Measurements from ENCODE around the gene PRCD.
"Not testable (repeated sequence)": the region's sequence is repeated elsewhere in the genome, so short reads cannot be mapped to it uniquely, and the experiment has no call there.

The PRCD gene

DNA sequence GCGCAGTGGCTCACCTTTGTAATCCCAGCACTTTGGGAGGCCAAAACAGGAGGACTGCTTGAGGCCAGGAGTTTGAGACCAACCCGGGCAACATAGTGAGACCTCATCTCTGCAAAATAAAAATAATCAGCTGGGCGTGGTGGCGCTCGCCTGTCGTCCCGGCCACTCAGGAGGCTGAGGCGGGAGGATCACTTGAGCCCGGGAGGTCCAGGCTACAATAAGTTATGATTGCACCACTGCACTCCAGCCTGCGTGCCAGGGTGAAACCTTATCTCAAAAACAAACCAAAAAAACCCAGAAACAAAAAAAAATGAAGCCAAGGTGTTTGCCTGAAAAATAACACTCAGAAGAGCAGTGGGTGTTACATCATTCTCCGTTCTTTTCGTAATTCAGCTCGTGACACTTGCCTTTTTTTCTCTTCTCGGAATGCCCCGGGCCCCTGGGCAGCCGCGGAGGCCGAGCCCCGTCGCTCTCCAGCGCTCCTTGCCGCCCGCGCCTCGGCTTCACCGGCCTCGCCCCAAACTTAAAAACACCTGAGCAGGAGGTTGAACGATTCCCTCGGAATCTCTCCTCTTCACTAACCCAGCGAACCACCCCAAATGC, 17.0 kb downstream of the PRCD start:
- TF ChIP-seq POLR2A (IDR thresholded peaks at IDR 0.05; ENCODE audit: low read length) (no peak), GATA1 (IDR thresholded peaks at IDR 0.05; ENCODE audit: low read depth, low read length) (no peak)
- DNase-seq: peak; percentile 54 to 74

DNA sequence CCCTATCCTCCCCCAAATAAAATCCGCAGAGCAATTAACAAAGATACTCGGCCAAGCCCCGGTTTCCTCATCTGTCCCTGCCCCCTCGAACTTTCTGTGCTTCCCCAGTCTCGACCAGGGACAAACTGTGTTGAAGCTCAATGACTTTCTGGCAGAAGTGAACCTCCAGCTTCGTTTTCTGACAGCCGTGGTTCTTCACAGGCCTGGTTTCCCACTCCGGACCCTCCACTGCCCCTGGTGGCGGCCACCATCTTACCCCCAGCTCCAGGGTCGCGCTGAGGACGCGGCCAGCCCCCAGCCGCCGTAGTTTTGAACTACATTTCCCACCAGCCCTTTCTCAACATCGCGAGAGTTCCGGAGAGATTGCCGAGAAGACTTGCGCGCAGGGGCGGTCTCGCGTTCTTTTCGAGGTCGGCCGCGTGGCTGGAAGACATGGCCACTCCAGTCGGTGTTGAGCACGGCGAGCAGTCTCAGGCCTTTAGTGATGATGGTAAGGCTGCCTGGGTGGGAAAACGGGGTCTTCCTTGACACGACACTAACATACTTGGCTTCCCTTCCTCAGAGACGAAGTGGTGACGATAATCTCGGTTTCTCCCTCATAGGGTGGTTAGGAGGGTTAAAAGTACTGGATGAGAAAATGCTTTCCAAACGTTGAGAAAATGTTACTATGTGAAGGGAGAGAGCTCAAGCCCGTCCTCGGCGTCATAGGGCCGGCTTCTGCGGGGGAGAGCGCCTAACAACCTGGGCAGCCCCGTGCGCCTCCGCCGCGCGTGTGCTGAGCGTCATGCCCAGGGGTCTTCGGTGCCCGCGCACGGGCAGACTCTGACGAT, 17.7 kb downstream of the PRCD start:
- DNase-seq: peak; percentile 97
- TF ChIP-seq POLR2A (IDR thresholded peaks at IDR 0.05; ENCODE audit: low read length) (peak; percentile 95), GATA1 (IDR thresholded peaks at IDR 0.05; ENCODE audit: low read depth, low read length) (no peak)

DNA sequence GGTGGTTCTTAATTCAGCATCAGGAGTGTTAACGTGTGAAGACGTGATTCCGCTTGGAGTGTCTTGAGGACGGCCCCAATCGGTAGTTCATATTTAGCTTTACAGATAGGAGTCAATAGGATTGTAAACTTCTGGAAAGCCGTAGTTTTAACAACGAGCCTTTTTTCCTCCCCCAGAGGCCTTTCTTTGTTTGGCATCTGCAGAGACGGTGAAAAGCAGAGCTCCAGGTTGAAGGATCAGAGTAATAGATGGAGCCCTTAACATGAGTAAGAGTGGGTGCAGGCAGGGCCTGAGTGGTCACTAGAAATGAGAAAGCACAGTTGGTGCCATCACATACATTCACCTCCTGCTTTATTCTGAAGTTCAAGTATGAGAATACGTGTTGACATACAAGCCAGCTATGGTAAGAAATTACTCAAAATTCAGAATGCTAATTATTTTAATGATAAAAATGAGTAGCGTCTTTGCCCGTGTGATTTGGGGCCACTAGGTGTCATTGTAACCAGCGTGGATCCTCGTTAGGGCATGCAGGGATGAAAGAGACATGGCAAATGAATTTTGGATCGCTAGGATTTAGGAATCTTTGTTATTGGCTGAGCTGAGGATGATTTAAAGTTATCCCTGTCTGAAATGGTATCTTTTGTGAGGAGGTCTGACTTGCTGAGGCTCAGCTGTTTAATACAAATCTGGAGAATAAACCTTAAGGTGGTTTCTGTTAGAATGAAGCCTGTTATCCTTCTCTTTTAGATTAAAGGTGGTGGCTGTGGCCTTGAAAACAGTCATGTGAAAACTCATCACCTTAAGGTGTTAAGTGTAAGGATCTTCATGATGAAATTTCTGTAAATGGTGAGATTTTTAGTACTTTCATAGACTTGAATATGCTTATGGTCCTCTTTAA, 18.6 kb downstream of the PRCD start:
- DNase-seq: peak; percentile 57 to 62
- TF ChIP-seq POLR2A (IDR thresholded peaks at IDR 0.05; ENCODE audit: low read length): no peak
- TF ChIP-seq GATA1 (IDR thresholded peaks at IDR 0.05; ENCODE audit: low read depth, low read length): no peak

DNA sequence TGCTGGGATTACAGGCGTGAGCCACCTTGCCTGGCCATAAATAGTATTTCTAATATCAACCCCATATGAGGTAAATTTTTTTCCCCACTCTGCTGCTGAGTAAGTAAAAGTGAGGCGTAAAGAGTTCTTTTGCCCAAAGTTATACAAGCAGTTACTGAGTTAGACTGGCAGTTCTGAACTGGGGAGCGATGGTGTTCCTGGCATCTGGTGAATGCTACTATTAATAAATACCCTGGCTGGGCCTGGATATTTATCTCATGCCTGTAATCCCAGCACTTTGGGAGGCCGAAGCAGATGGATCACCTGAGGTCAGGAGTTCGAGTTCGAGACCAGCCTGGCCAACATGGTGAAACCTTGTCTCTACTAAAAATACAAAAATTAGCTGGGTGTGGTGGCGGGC, 19.6 kb downstream of the PRCD start:
- DNase-seq: not testable (repeated sequence)

DNA sequence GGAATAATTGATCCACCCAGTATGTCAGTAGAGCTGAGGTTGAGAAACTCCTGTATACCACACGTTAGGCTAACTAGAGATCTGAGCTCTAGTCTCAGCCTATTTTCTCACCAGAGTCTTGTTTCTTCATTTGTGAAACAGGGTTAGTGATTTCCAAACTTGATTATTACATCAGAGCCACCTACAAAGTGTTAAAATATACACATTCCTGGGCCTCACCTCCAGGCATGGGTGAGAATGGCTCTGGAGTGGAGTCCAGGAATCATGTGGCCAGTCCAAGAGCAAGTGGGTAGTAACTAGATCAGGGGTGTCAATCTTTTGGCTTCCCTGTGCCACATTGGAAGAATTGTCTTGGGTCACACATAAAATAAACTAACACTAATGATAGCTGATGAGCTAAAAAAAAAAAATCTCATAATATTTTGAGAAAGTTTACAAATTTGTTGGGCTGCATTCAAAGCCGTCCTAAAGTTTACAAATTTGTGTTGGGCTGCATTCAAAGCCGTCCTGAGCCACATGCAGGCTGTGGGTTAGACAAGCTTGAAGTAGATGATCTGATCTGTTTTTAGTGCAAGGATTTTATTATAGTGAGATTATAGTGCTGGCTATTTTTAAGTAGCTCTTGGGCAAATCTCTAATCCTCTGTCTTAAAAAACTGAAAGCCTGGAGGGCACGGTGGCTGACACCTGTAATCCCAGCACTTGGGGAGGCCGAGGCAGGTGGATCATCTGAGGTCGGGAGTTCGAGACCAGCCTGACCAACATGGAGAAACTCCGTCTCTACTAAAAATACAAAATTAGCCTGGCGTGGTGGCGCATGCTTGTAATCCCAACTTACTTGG, 20.4 kb downstream of the PRCD start:
- no peak for DNase-seq

DNA sequence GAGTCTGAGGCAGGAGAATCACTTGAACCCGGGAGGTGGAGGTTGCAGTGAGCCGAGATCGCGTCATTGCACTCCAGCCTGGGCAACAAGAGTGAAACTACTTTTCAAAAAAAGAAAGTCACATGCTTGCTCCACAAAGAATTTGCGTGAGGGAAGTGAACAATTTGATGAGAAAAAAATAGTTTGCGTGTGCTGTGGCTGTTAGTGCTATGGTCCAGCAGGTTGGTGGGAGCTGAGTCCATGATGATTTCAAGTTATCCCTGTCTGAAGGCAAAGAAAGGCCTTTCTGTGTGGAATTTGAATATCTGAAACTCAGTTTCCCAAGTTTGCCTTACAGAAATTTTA, 21.0 kb downstream of the PRCD start:
- TF ChIP-seq GATA1 (IDR thresholded peaks at IDR 0.05; ENCODE audit: low read depth, low read length) (no peak), POLR2A (IDR thresholded peaks at IDR 0.05; ENCODE audit: low read length) (no peak)
- no peak for DNase-seq

More for the DNA sequence above, 20.4 kb downstream of the PRCD start:
- no peak for TF ChIP-seq GATA1 (IDR thresholded peaks at IDR 0.05; ENCODE audit: low read depth, low read length)
- TF ChIP-seq POLR2A (IDR thresholded peaks at IDR 0.05; ENCODE audit: low read length): no peak

DNA sequence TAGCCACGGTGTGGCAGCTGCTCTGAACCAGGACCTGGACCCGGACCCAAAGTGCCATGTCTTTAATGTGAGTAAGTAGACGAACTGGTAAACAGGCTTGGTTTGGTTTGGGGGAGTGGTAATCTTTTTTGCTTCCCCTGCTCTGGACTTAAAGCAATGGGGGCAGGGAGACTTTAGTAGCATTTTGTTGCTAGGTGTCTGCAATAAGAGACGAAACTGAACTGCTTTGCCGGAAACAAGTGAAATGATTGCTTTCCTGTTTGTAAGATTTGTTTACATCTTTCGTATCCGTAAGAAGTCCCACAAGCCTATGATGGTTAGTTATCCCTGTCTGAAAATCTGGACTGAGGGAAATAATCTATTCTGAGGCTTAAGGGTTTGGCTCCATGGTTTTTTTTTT, 21.5 kb downstream of the PRCD start:
- TF ChIP-seq GATA1 (IDR thresholded peaks at IDR 0.05; ENCODE audit: low read depth, low read length): no peak
- DNase-seq: no peak

DNA sequence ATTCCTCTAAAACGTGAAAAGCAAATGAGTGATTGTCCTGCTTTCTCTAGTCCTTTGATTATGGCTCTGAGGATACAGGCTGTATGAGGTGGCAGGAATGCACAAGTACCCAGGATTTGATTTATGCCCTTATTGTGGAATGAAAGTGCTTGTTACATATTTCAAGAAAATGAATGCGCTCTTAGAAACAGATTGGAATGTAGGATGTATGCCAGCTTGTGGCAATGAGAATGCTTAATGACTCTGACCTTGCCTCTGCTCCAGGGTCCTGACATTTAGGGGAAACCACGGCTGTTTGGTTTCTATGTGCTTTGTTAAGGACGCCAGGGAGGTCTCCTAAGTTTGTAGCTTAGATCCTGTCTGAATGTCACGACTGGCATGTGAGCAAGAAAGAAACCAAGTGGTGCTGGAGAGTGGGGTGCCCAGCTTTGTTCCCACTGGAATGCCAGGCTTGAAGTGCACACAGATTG, 22.0 kb downstream of the PRCD start:
- DNase-seq: no peak
- TF ChIP-seq GATA1 (IDR thresholded peaks at IDR 0.05; ENCODE audit: low read depth, low read length) (no peak), POLR2A (IDR thresholded peaks at IDR 0.05; ENCODE audit: low read length) (no peak)

DNA sequence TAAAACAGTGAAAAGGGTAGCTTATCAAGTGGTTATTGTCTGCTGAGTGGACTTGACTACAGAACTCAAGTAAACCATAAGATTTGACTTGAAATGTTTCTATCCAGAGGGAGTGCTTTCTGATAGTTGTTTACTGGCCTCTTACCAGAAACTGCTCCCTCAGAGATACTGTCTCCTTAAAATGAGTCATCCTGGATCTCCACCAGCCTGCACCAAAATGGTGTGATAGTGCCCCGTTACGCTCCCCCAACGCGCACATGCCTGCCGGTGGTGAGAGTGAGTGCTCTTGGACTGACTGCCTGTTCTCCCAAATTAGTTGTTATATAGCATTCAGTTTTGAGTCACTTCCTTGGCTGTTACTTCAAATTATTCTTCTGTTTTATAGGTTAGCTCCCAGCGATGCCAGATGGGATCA, 22.9 kb downstream of the PRCD start:
- TF ChIP-seq POLR2A (IDR thresholded peaks at IDR 0.05; ENCODE audit: low read length): no peak
- TF ChIP-seq GATA1 (IDR thresholded peaks at IDR 0.05; ENCODE audit: low read depth, low read length): no peak
- DNase-seq: peak; percentile 77 to 87

DNA sequence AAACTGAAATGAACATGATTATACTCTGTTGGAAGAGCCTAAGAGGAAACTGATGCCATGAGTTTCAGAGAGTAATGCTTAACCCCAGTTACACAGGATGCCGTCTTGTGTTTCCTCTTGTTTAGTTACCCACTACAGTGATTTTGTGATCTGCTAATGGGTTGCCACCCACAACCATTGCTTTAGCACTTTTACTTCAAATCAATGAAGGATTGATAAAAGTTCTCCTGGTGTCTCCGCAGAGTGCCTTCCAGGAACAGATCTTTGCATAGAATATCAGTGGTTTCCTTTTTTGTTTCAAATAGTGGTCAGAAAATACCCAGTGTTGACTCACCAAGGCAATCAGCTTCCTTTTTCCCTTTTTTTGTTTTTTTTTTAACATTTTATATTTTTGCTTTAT, 23.5 kb downstream of the PRCD start:
- DNase-seq: not testable (repeated sequence)

DNA sequence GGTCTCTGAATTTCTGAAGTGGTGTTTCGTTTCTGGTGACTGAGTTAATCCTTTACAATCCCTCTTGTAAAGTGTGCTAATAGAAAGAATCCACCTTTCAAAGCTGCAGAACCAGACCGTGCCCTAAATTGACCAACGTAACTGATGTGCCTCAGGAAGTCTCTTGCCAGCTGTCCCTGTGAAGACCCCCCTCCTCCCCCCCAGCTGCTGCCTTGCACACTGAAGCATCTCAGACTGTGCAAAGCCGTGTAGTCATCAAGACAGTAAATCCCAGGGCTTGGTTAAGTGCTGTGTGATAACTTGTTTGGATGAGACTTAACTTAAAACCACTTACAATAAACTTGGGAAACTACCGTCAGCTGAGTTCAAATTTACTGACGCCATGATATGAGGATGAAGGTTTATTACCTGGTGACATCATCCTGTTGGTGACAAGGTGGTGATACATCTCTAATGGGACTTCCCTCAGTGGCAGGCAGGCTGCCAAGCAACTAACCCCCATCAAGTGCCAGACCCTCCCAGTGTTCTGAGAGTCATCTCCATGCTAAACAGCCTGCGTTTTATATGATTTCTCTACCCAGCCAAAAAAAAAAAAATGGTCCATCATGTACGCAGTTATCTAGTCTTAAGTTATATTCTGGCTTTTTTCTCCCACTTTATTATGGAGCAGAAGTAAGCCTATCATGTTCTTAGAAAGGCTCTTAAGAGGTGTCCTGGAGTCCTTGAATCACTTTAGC, 25.3 kb downstream of the PRCD start:
- DNase-seq: peak; percentile 44 to 83
- peak; percentile 16 for TF ChIP-seq POLR2A (IDR thresholded peaks at IDR 0.05; ENCODE audit: low read length)

DNA sequence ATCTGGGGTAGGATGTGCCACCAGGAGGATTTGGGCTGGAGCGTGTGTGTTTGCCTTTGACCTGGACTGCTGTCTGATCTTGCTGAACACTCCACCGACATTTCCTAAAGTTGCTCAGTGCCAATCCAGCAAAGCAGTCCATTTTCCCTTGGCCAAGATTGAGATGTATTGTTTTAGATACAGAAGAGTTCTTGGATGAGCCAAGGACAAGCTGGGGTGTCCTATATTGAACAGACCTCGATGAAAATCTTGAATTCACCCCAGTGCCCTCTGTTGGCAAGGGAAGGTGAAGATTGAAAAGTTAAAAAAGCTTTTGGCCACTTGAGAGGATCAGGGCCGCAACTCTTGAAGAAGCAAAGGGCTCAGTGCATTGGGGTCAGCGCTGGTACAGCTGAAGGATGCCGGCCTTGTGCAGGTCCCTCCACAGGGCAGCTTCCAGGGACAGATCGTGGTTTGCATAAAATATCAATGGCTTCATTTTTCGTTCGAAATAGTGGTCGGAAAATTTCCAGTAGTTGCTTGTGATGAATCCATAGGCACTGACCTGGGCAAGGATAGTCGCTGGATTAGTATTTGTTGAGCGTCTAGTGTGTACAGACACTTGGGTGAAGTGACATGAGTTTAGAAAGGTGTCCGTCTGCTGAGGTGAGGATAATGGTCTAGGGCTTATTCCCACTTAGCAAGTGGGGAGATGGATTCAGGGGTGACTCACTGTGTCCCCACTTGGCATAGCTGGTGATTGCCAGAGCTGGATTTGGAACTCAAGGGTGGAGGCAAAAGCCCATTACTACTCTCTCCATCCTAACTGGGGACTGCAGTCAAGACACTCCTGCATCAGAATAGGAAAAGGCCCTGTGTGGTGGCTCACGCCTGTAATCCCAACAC, 26.1 kb downstream of the PRCD start:
- TF ChIP-seq POLR2A (IDR thresholded peaks at IDR 0.05; ENCODE audit: low read length): no peak
- no peak for TF ChIP-seq GATA1 (IDR thresholded peaks at IDR 0.05; ENCODE audit: low read depth, low read length)
- no peak for DNase-seq

All from erythroblast (primary cell).